ENCODE data around the gene FAM53B.

- TF ChIP-seq POLR2A (IDR thresholded peaks at IDR 0.05; ENCODE audit: low read depth) (no peak), EP300 (IDR thresholded peaks at IDR 0.05) (no peak), POLR2AphosphoS5 (IDR thresholded peaks at IDR 0.05) (no peak)
- TF ChIP-seq, protein P1, sequence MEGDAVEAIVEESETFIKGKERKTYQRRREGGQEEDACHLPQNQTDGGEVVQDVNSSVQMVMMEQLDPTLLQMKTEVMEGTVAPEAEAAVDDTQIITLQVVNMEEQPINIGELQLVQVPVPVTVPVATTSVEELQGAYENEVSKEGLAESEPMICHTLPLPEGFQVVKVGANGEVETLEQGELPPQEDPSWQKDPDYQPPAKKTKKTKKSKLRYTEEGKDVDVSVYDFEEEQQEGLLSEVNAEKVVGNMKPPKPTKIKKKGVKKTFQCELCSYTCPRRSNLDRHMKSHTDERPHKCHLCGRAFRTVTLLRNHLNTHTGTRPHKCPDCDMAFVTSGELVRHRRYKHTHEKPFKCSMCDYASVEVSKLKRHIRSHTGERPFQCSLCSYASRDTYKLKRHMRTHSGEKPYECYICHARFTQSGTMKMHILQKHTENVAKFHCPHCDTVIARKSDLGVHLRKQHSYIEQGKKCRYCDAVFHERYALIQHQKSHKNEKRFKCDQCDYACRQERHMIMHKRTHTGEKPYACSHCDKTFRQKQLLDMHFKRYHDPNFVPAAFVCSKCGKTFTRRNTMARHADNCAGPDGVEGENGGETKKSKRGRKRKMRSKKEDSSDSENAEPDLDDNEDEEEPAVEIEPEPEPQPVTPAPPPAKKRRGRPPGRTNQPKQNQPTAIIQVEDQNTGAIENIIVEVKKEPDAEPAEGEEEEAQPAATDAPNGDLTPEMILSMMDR (IDR thresholded peaks at IDR 0.05), result no peak
Observed at GRCh38 chr10:124754227-124754626, 10.0 kb upstream of the FAM53B start.

Measured in esophagus muscularis mucosa (tissue), 4 donors.